Sciatic nerve (tissue), 2 donors: ENCODE results near the gene CDH26. TPM values are rescaled to one million over a fixed set of nuclear protein-coding genes. Genes with fewer than 3 reads are reported as not detected.

Experiments used
- ATAC-seq: fragments of 200-7000 bp; cut with Tn5 transposase; one replicate; pipeline ENCODE4 v1.9.1; 2020; ENCODE audit warnings: mild to moderate bottlenecking, moderate library complexity
- DNase-seq: peaks from one replicate; pipeline ENCODE4 v3.0.0-alpha.2; 2020; ENCODE audit warnings: low spot score
- intact Hi-C: fragments of 100-400 bp; cut with DNase I; formaldehyde crosslinking; loops from one replicate; pipeline ENCODE4 v1.14.2; 2022
- total RNA-seq: library from RNA; stranded (reverse); fragmentation: NEBNext Ultra II Directional; extraction: Animal tissue kit (Norgen Biotek cat#: 25700); gene quantifications from one replicate; pipeline ENCODE4 v1.2.1, GENCODE V29; 2021
- donor health status: DM: no; HTN: no; CAD: no.
- donor health status: DM: no; HTN: no; CAD: no.

The CDH26 gene
- total RNA-seq, 1 donor from 2014 or later: 3.6 TPM

GRCh38 chr20:59972037-59972801, 14.0 kb downstream of the CDH26 start:
- no peak for ATAC-seq
- intact Hi-C loops: no loop called here

DNA sequence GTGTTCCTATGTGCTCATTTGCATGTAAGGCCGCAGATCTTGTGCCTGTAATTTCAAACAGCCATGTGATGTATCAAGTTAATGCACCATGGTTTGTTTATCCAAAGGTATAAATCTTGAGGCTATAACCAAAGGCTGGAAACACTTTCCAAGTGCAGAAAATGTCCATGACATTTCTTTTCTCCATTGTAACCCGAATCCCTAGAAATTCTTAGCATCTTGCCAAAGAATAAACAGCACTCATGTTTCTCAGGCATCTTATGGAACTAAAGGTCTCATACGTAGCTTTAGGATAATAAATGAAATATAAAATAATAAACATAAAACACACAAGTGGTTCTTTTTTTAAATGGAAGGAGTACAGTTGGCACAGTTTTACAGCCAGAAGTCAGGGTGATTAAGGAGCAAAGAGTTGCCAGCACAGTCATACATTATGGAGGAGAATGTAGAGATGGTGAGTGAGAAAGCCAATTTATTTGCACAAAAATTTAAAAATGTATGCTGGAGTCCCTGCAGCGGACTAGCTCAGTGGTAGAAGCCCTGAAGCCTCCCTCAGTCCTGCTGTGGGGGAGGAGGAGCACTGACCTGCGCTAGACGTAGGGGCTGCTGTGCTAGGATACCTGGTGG, 18.0 kb downstream of the CDH26 start:
- intact Hi-C loops: no loop called here
- DNase-seq: no peak
- no peak for ATAC-seq

More at GRCh38 chr20:59972037-59972801, 14.0 kb downstream of the CDH26 start:
- no peak for DNase-seq

DNA sequence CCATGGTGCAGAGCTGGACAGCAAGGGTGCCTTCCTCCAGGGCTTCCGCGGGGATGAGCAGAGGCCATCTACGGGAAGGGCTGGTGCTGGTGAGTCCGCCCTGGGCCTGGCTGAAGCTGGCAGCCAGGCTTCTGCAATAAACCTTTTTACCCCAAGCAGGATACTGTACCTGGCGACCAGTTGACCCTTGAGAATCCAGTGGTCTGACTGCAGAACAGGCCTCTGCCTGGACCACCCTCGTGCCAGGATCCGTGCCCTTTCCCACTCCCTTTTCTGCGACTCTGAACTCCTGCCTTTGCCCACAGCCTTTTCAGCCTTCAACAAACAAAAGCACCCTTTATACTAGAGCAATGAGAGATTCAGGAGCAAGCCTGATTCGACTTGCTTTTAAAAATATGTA, 18.9 kb downstream of the CDH26 start:
- ATAC-seq (no peak), DNase-seq (no peak)
- intact Hi-C loops: no loop called here

DNA sequence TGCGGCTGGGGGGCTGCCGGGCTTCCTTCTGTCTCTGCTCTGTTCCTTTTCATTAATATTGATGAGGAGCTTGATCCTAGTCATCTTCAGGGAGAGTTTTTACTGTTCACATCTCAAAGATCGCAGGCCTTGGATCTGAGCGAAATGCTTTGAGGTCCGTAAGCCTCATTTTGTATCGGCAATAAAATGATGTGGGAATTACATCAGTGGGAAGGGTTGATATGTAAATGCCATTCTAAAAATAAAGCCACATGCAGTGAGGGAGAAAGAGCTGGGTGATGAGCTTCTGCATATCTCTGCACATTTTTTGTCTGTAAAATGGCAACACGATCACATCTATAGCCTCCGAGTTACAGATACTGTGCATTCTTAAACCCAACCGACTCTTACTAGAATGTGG, 24.9 kb downstream of the CDH26 start:
- no peak for ATAC-seq
- DNase-seq: no peak
- intact Hi-C loops: no loop called here

GRCh38 chr20:59984541-59984940, 26.3 kb downstream of the CDH26 start:
- ATAC-seq (no peak), DNase-seq (no peak)
- intact Hi-C loops: no loop called here

GRCh38 chr20:59985164-59985563, 26.9 kb downstream of the CDH26 start:
- ATAC-seq (no peak), DNase-seq (no peak)
- intact Hi-C loops: no loop called here

DNA sequence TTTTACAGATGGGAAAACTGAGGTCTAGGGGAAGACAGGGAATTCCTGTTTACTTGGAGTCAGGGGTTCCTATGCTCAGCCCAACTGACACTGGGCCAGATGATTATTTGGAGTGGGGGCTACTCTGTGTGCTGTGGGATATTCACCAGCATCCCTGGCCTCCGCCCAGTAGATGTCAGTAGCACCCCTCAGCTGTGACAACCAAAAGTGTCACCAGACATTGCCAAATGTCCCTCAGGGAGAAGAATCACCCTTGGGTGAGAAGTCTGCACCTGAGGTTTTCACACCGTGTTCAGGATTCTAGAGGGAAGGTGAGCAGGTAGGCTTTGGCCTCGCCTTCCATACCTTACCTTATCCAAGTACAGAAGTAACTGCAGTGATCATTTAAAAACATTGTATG, 27.6 kb downstream of the CDH26 start:
- ATAC-seq (no peak), DNase-seq (no peak)
- intact Hi-C loops: no loop called here

- DNase-seq (no peak), ATAC-seq (no peak)
- intact Hi-C loops: no loop called here
Measured at GRCh38 chr20:59987135-59987534, 28.9 kb downstream of the CDH26 start.

- no peak for DNase-seq
- ATAC-seq: no peak
- intact Hi-C loops: no loop called here
Measured at GRCh38 chr20:59988141-59988540, 29.9 kb downstream of the CDH26 start.

DNA sequence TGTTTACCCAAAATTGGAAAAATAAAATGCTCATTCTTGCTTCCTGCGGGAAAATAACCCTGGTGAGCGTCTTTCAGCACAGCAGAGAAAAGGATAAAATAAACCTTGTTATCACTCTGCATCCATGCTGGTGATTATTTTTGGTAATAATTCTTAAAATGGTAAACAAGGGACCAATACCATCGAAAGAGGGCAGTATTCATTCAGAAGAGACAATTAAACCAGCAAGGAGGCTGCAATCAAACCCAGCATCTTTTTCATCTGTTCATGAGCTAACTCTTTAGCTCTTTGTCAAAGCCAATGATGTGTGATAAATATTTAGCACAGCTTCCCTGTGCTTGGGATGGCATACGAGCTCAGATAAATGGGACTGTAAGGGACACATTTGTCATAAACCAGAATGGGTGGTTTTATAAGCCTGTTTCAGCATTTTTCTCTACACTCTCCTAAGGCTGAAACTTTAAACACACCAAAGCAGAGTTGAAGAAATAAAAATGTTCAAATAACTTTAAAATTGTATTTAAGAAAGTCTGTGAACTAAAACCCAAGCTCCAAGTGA, 34.4 kb downstream of the CDH26 start:
- no peak for DNase-seq
- ATAC-seq: no peak
- intact Hi-C loops: no loop called here

- ATAC-seq (no peak), DNase-seq (no peak)
Measured at GRCh38 chr20:59993736-59994430, 35.7 kb downstream of the CDH26 start.

DNA sequence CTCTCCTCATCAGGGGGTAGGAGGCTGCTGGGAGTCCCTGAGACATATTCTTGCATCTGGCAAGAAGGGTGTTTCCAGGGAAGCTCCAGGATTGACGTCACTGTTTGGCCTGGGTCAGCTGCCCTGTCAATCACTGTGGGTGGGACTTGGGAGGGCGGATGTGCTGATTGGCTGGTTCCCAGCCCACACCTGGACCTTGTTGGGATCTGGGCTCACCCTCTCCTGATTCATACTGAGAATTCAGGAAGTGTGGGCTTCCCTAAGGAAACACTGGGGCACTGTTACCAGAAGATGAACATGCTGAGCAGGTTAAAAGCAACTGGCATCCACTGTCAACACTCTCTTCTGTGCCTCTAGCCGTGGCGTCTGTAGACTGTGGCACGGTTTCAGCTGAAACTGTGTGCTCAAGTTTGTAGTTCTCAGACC, 36.5 kb downstream of the CDH26 start:
- ATAC-seq (peak; percentile 22), DNase-seq (no peak)
- intact Hi-C loops: no loop called here

More at GRCh38 chr20:59993736-59994430, 35.7 kb downstream of the CDH26 start:
- intact Hi-C loops: no loop called here

DNA sequence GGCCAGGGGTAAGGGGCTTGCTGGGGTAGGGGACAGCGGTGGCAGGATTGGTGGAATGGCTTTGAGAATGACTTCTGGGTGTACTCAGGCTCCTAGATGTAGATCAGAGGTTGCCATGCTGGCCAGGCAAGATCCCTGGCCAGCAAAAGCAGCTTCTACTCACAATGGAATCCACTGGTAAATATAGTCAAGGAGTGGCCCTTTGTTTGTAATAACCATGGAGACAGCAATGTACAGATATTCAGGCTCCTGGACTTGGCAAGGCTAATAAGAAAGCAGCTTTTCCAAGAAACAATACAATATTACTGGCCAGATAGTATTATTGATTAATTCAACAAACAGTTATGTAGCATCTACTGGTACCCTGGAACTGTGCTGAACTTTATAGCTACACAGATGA, 37.9 kb downstream of the CDH26 start:
- intact Hi-C loops: no loop called here
- DNase-seq (no peak), ATAC-seq (no peak)

DNA sequence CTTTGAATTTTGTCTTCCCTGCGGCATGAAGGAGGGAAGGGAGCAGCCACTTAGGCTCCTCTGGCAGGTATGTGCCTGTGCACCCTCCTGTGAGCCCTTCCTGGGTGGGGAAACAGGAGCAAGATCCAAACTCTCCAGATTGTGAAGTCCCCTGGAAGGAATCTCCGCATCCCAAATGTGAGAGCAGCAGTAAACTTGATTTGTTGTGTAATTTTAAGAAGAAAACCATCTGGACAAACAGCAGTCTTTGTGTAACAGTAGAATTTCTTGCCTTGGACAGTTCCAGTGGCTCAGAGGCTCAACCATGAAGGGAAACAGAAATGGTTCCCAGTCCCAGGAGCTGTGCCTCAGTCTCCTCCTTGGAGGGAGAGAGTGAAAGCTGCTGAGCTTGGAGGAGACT, 39.7 kb downstream of the CDH26 start:
- no peak for ATAC-seq
- no peak for DNase-seq
- intact Hi-C loops: no loop called here

- DNase-seq: no peak
- ATAC-seq: no peak
- intact Hi-C loops: no loop called here
Measured at GRCh38 chr20:59999502-59999901, 41.3 kb downstream of the CDH26 start.

DNA sequence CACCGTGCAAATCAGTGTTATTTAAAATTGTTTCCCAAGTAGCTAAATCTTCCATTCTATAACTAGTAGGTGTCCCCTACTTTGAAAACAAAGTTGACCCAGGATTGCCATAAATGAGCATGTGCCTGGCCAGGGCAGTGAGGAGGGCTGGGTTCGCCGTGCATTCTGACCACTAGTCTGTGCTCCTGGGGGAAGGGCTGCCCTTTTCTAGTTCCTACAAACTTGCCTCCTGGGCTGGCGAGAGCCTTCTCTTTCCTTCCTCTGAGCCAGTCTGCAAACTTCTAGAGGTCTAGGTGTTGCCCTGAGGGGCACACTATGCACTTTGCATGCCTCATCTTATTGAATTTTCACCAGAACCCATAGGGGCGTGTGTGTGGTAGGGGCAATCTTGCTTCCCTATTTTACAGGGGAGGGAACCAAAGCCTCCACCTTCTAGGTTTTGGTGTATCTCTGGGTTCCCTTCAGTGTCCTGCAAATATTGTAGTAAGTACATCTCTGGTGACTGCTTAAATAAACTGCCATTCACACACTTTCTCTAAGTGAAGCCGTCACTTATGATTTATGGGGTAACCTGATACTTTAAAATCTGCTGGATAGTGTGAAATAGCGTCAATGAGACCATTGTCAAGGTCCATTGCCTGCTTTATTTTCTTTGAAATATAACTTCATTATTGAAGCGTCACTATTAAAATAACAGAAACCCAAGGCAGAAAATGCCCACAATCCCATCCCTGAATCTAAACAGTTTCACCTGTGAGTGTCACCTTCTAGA, 42.2 kb downstream of the CDH26 start:
- DNase-seq: no peak
- intact Hi-C loops: no loop called here
- ATAC-seq: no peak

GRCh38 chr20:60001108-60001507, 42.9 kb downstream of the CDH26 start:
- no peak for DNase-seq
- ATAC-seq: no peak
- intact Hi-C loops: no loop called here

- ATAC-seq (no peak), DNase-seq (no peak)
- intact Hi-C loops: no loop called here
Measured at GRCh38 chr20:60003776-60004175, 45.6 kb downstream of the CDH26 start.

DNA sequence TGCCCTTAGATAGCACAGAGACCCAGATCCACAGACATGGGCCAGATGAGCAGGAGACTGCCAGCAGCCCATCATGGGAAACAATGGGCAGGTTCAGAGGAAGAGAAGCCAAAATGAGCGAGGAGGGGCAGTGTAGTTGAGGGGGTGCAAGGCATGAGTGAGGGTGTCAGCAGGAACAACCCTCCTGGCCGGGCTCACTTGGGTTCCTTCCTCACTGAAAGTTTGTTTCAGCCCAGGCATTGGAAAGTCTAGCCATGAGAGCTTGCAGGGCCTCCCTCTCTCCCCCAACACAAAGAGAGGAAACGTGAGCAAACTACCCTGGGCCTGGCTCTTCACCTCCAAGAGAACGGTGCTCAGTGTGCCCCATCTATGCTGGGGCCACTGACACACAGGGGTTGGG, 48.0 kb downstream of the CDH26 start:
- DNase-seq (no peak), ATAC-seq (no peak)
- intact Hi-C loops: no loop called here
